Measurements from ENCODE around the gene RNF4.
"Not testable (repeated sequence)": the region's sequence is repeated elsewhere in the genome, so short reads cannot be mapped to it uniquely, and the experiment has no call there.

Gene RNF4

DNA sequence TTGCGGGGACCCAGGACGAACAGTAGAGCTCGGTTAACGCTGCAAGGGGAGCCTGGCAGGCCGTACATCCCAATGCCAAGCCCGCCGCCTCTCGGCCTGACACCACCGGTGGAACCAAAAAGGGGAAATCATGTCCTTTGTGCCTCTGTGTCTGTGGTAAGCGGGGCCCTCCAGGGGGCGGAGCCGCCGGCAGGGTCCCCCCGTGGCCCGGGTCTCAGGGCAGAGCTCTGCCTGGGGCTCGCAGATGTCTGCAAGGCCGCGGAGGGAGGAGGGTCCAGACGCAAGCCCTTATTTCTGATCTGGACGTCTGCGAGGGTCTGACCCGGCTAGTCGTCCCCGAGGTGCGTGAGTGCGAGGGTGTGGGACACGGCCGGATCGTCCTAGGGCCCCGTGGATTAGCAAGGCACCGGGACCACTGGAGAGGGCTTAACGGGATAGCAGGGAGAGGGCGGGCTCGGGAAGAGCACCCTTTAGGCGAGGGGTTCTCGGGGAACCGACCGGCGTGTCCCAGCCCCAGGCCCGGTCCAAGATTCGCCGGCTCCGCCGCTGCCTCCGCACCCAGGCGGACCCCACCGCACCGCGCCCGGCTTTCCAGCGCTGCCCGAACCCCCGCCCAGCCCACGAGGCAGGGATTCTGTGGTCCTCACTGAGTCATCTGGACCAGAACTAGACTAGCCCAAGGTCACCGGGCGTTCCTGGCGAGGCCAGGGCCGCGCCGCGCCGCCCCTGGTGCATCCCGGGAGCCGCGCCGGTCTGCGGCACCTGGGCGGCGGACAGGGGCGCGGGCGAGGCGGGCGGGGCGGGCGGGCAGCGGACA lies 66.7 kb downstream of the RNF4 start:
- DNase-seq = peak; percentile 53

DNA sequence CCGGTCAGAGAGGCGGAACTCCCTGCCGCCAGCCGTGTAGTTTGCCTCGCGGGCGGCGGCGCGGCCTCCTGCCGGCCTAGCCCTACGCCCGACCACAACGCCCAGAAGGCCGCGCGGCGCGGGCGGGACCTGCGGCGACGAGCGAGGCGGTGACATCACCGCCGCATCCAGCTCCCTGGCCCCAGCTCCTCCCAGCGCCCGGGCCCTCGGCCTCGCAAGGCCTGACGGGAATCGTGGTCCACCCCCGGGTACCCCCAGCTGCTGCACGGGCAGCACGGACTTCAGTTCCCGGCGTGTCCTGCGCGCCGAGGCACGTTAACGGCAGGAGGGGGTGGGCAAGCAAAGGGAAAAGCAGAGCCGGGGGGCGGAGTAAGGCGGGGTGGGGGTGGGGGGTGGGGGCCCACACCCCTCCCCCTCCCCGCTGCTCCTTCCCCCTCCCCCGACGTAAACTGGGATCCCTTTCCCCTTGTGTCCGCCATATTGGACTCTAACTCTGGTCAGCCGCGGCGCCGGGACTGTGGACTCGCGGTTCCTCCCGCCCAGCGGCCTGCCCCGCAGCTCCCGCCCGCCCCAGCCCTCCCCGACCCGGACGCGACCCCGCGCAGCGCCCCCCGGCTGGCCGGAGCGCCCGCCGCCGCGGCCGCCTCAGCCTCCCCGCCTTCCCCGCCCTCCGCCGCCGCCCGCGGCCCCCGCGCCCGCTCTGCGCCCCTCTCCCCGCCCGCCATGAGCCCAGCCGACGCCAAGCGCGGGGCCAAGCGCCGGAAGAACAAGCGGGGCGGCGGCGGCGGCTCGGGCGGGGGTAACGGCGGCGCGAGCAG lies 67.5 kb downstream of the RNF4 start, which contains the start of gene FAM193A:
Gene FAM193A (plus strand): TSS at position 455 of the 818 bp plus-strand sequence. CDS start 269 bp downstream, at position 724.
- peak; percentile 99 for DNase-seq

DNA sequence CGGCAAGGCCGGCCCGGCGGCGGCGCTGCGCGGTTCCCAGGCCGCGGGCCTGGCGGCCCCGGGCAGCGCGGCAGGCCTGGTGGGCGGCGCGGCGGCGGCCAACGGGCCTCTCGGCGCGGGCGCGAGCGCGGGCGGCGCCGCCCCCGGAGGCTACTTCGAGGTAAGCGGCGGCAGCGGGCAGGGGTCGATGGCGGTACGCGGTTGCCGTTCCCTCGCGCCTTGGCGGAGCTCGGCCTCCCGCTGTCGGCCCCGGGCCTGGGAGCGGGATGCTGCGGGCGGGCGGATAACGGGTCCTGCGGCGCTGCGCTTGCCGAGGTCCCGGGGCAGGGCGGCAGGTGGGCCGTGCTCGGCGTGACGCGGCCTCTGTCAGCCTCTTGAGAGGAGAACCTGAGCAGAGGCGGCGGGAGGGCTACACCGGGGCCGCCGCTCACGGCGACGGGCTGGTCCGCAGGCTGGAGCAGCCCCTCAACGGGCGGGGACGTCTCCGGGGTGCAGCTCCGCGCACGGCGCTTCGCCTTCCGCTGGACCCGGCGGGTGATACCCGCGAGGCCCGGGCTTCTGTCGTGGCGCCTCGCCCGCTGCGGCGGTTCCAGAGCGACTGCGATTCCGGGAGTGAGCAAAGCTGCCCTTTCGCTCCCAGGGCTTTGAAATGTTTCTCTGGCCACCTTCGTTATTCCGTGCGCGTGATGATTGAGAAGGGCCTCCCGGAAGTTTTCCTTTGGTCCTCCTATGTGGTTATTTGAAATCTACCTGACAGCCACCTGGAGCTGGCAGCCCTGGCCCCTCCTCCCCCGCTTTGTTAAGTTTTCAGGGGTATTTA lies 68.3 kb downstream of the RNF4 start:
- peak; percentile 56 for DNase-seq

DNA sequence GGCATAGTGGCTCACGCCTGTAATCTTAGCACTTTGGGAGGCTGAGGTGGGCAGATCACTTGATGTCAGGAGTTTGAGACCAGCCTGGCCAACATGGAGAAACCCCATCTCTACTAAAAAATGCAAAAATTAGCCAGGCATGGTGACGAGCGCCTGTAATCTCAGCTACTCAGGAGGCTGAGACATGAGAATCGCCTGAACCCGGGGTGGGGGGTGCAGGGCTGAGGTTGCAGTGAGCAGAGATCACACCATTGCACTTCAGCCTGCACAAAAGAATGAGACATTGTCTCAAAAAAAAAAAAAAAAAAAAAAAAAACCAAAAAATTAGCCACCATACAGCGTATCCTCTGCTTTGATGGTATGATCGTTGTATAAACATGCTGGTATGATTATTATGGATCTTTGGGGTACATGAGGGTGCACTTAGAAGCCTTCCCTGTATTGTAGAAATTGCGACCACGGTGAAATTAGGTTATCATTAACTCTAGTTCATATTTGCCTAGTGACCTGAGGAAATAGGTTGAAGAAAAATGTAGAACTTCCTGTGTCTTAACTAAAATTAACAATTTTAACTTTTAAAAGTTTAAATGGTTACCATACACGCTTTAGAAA lies 74.8 kb downstream of the RNF4 start:
- not testable (repeated sequence) for DNase-seq

DNA sequence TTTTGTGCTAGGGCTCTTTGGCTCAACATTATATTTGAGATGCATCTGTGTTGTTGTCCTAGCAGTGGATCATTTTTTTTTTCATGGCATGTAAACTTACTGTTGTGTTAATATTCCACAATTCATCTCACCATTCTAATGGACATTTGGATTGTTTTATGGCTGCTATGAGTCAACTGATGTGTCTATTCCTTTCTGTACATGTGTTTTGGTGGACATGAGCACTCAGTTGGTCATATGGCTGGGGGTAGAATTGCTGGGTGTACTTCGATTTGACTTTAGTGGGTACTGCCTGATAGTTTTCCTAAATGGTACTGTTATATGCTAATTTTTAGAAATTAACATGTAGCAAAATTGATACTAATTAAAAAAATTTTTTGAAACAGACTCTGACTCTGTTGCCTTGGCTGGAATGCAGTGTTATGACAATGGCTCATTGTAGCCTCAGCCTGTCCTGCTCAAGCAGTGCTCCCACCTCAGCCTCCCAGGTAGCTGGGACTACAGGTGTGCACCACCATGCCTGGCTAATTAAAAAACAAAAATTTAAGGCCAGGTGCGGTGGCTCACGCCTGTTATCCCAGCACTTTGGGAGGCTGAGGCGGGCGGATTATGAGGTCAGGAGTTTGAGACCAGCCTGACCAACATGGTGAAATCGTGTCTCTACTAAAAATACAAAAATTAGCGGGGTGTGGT lies 76.6 kb downstream of the RNF4 start:
- no peak for DNase-seq

DNA sequence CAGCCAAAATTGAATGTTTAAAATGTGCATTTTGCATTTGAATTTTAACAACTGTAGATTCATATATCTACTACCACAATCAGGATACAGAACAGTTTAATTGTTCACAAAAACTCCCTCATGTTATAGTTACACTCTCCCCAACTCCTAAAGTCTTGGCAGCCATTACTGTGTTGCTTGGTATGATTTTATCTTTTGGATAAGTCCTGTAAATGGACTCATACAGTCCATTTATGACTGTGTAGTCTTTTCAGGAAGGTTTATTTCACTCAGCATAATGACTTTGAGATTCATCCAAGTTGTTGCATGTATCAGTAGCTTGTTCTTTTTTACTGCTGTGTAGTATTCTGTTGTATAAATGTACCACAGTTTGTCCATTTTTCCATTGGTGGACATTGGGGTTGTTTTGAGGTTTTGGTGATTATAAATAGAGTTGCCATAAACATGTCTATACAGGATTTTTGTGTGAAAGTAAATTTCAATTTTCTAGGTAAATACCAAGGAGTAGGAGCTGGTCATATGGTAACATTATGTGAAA lies 77.4 kb downstream of the RNF4 start:
- DNase-seq = no peak

DNA sequence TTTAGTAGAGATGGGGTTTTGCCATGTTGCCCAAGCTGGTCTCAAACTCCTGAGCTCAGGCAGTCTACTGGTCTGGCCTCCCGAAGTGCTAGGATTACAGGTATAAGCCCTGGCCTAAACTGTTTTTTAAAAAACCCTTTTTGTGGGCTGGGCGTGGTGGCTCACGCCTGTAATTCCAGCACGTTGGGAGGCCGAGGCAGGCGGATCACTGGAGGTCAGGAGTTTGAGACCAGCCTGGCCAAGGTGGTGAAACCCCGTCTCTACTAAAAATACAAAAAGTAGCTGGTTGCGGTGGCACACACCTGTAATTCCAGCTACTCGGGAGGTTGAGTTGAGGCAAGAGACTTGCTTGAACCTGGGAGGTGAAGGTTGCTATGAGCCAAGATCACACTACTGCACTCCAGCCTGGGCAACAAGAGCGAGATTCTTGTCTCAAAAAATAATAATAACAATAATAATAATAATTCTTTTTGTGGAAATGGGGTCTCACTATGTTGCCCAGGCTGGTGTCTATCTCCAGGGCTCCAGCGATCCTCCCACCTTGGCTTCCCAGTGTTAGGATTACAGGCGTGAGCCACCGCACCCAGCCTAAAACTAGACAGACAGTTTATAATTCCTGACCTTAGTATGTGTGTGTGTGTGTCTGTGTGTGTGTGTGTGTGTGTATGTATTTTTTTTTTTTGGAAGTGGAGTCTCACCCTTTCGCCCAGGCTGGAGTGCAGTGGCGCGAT lies 78.2 kb downstream of the RNF4 start:
- not testable (repeated sequence) for DNase-seq

DNA sequence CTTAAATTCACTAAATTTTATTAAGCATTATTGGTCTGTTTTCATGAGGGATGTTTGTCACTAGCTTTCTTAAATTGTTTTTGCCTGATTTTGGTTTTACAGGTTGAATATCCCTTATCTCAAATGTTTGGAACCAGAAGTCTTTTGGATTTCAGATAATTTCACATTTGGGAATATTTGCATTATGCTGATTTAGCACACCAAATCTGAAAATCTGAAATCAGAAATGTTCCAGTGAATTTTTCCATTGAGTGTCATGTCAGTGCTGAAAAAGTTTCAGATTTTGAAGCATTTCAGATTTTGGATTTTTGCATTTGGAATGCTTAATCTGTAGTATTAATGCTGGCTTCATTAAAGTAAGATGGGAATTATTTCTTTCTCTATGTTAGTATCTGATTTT lies 82.2 kb downstream of the RNF4 start:
- no peak for DNase-seq

DNA sequence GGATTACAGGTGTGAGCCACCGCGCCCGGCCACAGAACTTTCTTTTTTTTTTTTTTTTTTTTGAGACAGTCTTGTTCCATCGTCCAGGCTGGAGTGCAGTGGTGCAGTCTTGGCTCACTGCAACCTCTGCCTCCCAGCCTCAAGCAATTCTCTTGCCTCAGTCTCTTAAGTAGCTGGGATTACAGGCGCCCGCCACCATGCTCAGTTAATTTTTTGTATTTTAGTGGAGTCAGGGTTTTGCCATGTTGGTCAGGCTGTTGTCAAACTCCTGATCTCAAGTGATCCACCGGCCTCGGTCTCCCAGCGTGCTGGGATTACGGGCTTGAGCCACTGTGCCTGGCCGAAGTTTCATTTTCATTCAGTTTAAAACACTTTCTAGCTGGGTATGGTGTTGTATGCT lies 83.9 kb downstream of the RNF4 start:
- no peak for DNase-seq

DNA sequence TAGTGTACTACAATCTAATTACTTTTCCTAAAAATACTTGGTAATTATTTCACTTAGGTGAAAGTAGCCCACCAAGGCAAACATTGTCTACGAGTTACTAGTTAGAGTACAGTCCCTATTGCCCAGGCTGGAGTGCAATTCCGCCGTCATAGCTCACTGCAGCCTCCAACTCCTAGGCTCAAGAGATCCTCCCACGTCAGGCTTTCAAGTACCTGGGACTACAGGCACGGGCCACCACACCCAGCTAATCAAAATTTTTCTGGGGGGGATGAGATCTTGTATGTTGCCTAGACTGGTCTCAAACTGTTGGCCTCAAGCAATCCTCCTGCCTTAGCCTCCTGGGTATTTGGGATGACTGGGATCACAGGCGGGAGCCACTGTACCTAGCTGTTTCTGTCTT lies 89.4 kb downstream of the RNF4 start:
- DNase-seq = no peak

DNA sequence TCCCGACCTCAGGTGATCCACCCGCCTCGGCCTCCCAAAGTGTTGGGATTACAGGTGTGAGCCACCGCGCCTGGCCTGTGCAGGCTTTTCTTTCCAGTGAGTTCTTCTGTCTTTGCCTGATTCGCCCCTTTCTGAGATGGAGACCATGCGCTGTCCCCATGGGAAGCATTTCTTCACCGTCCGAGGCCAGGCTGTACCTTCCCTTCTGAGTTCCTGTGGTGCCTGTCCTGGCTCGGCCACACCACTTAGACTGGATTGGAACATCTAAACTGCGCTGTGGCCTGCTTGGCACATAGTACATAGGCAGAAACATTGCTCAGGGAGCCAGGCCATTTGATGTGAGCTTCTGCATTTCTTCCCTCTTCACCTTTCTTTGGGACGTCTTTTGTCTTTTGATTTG lies 91.3 kb downstream of the RNF4 start:
- no peak for DNase-seq

All from central memory CD4-positive, alpha-beta T cell (primary cell).